ENCODE data around the gene MEGF6. TPM values are rescaled to one million over a fixed set of nuclear protein-coding genes. Genes with fewer than 3 reads are reported as not detected.
A peak's percentile ranks its signal among the peaks of the same experiment; 100 is the strongest.

MEGF6 gene
- total RNA-seq, 2 donors from 2014 or later = 273 to 304 TPM

DNA sequence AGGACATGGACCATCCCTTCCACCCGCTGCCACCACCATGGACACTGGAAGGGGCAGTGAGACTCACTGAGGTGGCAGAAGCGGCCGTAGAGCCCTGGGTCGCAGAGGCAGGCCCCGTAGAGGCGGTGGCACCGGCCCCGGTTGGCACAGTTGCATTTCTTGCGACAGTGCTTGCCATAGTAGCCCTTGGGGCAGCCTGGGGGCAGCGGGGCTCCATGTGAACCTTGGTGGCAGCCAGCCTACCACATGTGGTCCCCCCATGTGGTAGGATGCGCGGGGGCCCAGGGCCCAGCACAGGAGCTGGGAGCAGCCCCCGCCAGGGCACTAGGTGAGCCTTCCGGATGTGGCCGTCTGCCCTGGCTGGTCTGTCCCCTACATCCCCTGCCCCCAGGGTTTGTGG, 105.3 kb downstream of the MEGF6 start:
- Histone ChIP-seq H3K4me1 (ENCODE audit: control insufficient read depth in 1 of 2, low read depth in 2 of 2) (peaks cover 13 to 36% of the 10 kb centered on the region in 2 donors), H3K9me3 (no peaks in the 10 kb centered on the region), H3K4me3 (no peak overlapping the region), H3K27me3 (replicated peaks; ENCODE audit: insufficient read depth) (no peaks in the 10 kb centered on the region), H3K27ac (no peak overlapping the region), H3K36me3 (peaks cover 43% of the 10 kb centered on the region)
- TF ChIP-seq, protein P1, sequence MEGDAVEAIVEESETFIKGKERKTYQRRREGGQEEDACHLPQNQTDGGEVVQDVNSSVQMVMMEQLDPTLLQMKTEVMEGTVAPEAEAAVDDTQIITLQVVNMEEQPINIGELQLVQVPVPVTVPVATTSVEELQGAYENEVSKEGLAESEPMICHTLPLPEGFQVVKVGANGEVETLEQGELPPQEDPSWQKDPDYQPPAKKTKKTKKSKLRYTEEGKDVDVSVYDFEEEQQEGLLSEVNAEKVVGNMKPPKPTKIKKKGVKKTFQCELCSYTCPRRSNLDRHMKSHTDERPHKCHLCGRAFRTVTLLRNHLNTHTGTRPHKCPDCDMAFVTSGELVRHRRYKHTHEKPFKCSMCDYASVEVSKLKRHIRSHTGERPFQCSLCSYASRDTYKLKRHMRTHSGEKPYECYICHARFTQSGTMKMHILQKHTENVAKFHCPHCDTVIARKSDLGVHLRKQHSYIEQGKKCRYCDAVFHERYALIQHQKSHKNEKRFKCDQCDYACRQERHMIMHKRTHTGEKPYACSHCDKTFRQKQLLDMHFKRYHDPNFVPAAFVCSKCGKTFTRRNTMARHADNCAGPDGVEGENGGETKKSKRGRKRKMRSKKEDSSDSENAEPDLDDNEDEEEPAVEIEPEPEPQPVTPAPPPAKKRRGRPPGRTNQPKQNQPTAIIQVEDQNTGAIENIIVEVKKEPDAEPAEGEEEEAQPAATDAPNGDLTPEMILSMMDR (IDR thresholded peaks at IDR 0.05) = no peak
- DNase-seq (ENCODE audit: low spot score) (no peak), ATAC-seq (ENCODE audit: insufficient number of reproducible peaks, low FRiP score, low read depth) (no peak)

DNA sequence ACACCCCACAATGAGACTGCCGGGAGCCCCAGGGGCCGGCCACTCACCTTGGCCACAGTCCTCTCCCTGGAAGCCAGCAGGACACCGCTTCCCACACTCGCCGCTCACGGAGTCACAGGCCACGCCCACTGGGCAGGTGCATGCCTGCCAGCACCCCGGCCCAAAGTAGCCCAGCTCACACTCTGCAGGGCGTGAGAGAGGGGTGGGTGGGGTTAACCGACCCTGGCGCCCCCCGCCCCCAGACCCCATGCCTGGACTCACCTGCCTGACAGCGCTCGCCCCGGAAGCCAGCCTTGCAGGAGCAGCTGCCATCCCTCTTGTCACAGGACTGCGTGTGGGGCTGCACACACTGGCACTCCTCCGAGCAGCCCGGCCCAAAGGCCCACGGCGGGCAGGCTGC, 106.1 kb downstream of the MEGF6 start:
- peaks cover 50% of the 10 kb centered on the region for H3K36me3 ChIP-seq
- no peaks in the 10 kb centered on the region for H3K27me3 ChIP-seq (replicated peaks; ENCODE audit: insufficient read depth)
- ATAC-seq (ENCODE audit: insufficient number of reproducible peaks, low FRiP score, low read depth) (no peak), DNase-seq (ENCODE audit: low spot score) (no peak)
- TF ChIP-seq, protein P1 (IDR thresholded peaks at IDR 0.05) = no peak
- peak overlapping the region; percentile 68 to 81 for H3K27ac ChIP-seq
- peaks cover 13 to 32% of the 10 kb centered on the region in 2 donors for H3K4me1 ChIP-seq (ENCODE audit: control insufficient read depth in 1 of 2, low read depth in 2 of 2)
- H3K4me3 ChIP-seq = no peak overlapping the region
- no peaks in the 10 kb centered on the region for H3K9me3 ChIP-seq

- H3K9me3 ChIP-seq = no peaks in the 10 kb centered on the region
- H3K27ac ChIP-seq = peak overlapping the region; percentile 68 to 81
- TF ChIP-seq, protein P1 (IDR thresholded peaks at IDR 0.05) = no peak
- peaks cover 13 to 29% of the 10 kb centered on the region in 2 donors for H3K4me1 ChIP-seq (ENCODE audit: control insufficient read depth in 1 of 2, low read depth in 2 of 2)
- ATAC-seq (ENCODE audit: insufficient number of reproducible peaks, low FRiP score, low read depth) (no peak), DNase-seq (ENCODE audit: low spot score) (no peak)
- no peak overlapping the region for H3K4me3 ChIP-seq
- no peaks in the 10 kb centered on the region for H3K27me3 ChIP-seq (replicated peaks; ENCODE audit: insufficient read depth)
- peaks cover 53% of the 10 kb centered on the region for H3K36me3 ChIP-seq
Observed at GRCh38 chr1:3504822-3505153, 106.5 kb downstream of the MEGF6 start.

- ATAC-seq (ENCODE audit: insufficient number of reproducible peaks, low FRiP score, low read depth) (peak; percentile 86), DNase-seq (ENCODE audit: low spot score) (peak; percentile 53)
- Histone ChIP-seq H3K27me3 (replicated peaks; ENCODE audit: insufficient read depth) (no peaks in the 10 kb centered on the region), H3K36me3 (peaks cover 57% of the 10 kb centered on the region), H3K4me1 (ENCODE audit: control insufficient read depth in 1 of 2, low read depth in 2 of 2) (peaks cover 13 to 28% of the 10 kb centered on the region in 2 donors), H3K4me3 (no peak overlapping the region), H3K27ac (peak overlapping the region; percentile 68 to 81), H3K9me3 (no peaks in the 10 kb centered on the region)
- TF ChIP-seq, protein P1 (IDR thresholded peaks at IDR 0.05) = no peak
Observed at GRCh38 chr1:3504151-3504821, 107.0 kb downstream of the MEGF6 start.

- no peaks in the 10 kb centered on the region for H3K9me3 ChIP-seq
- no peak for DNase-seq (ENCODE audit: low spot score)
- ATAC-seq (ENCODE audit: insufficient number of reproducible peaks, low FRiP score, low read depth) = no peak
- H3K4me1 ChIP-seq (ENCODE audit: control insufficient read depth in 1 of 2, low read depth in 2 of 2) = peaks cover 13 to 28% of the 10 kb centered on the region in 2 donors
- no peak overlapping the region for H3K4me3 ChIP-seq
- TF ChIP-seq, protein P1 (IDR thresholded peaks at IDR 0.05) = no peak
- H3K27me3 ChIP-seq (replicated peaks; ENCODE audit: insufficient read depth) = no peaks in the 10 kb centered on the region
- peaks cover 57% of the 10 kb centered on the region for H3K36me3 ChIP-seq
- peak overlapping the region; percentile 51 to 63 for H3K27ac ChIP-seq
Observed at GRCh38 chr1:3503525-3503886, 107.8 kb downstream of the MEGF6 start.

All from thoracic aorta (tissue), 2 donors.